Measurements from ENCODE around the gene IRF2BP1.

Gene IRF2BP1

DNA sequence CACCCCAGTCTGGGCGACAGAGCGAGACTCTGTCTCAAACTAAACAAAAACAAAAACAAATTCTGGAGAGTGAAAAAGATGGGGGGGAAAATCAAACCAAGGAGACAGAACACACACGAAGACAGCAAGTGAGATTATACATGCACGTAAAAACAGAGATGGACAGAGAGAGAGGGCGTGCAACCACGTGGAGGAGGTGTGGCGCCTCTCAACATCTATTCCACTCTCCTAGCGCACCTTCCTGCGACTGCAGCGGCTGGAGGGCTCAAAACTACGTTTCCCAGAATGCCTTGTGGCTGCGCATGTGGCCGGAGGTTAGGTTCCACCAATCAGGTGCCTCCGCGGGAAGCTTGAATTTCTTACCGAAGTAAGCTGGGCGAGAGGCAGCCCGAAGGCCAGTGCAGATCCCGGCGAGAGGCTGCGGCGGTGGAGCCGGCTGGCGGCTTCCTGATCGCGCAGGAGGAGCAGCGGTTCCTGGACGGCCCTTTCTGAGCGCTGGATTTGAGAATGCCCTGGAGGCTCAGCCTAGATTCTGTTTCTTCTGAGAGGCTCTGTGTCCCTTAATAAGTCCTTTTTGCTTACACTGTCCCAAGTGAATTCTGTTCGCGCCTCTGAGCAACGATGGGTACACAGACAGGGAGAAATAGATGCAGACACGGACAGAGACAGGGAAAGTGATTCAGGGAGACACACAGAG is 41.8 kb upstream of the IRF2BP1 start:
- DNase-seq (ENCODE audit: low read depth, low spot score), result peak; percentile 89
- TF ChIP-seq, protein P1, sequence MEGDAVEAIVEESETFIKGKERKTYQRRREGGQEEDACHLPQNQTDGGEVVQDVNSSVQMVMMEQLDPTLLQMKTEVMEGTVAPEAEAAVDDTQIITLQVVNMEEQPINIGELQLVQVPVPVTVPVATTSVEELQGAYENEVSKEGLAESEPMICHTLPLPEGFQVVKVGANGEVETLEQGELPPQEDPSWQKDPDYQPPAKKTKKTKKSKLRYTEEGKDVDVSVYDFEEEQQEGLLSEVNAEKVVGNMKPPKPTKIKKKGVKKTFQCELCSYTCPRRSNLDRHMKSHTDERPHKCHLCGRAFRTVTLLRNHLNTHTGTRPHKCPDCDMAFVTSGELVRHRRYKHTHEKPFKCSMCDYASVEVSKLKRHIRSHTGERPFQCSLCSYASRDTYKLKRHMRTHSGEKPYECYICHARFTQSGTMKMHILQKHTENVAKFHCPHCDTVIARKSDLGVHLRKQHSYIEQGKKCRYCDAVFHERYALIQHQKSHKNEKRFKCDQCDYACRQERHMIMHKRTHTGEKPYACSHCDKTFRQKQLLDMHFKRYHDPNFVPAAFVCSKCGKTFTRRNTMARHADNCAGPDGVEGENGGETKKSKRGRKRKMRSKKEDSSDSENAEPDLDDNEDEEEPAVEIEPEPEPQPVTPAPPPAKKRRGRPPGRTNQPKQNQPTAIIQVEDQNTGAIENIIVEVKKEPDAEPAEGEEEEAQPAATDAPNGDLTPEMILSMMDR (IDR thresholded peaks at IDR 0.05; ENCODE audit: low read depth, low read length), result no peak
- no peak overlapping the region for H3K4me3 ChIP-seq (ENCODE audit: low read depth, low read length)
- in situ Hi-C loops (cut with HindIII; ENCODE audit: low sequenced_read_pairs), result no loop called here

DNA sequence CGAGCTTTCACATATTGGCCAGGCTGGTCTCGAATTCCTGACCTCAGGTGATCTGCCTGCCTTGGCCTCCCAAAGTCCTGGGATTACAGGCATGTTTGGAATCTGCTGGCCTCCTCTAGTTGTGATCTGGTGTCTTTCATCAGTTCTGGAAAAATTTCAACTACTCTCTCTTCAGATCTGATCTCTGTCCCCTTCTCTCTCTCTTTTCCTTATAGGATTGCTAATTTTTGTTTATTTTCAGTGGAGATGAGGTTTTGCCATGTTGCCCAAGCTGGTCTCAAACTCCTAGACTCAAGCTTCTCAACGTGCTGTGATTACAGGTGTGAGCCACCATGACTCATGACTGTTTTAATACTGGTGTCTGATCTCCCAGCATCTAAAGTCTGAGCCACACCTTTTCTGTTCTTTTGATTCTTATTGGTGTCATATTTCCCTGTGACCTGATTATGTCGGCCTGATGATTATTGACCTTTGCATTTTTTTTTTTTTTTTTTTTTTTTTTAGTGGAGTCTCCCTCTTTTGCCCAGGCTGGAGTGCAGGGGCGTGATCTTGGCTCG is 39.0 kb upstream of the IRF2BP1 start:
- DNase-seq (ENCODE audit: low read depth, low spot score), result no peak
- in situ Hi-C loops (cut with HindIII; ENCODE audit: low sequenced_read_pairs), result no loop called here
- no peak overlapping the region for H3K4me3 ChIP-seq (ENCODE audit: low read depth, low read length)
- TF ChIP-seq, protein P1 (IDR thresholded peaks at IDR 0.05; ENCODE audit: low read depth, low read length), result no peak

DNA sequence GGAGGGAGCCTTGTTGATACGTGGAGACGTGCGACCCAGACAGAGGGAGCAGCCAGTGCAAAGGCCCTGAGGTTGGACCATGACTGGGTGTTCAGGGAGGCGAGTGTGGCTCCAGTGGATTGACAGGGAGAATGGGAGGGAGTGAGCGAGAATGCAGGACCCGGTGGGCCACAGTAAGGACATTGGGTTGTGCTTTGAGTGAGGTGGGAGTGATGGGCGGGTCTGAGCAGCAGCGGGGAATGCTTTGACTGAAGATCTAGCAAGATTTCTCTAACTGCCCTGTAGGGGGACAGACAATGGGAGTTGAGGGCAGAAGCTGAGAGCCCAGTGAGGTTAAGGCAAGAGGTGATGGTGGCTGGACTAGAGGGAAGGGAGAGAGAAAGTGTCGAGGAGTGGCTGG is 36.3 kb upstream of the IRF2BP1 start:
- DNase-seq (ENCODE audit: low read depth, low spot score), result no peak
- TF ChIP-seq, protein P1 (IDR thresholded peaks at IDR 0.05; ENCODE audit: low read depth, low read length), result peak; percentile 26
- H3K4me3 ChIP-seq (ENCODE audit: low read depth, low read length), result no peak overlapping the region
- in situ Hi-C loops (cut with HindIII; ENCODE audit: low sequenced_read_pairs), result no loop called here

DNA sequence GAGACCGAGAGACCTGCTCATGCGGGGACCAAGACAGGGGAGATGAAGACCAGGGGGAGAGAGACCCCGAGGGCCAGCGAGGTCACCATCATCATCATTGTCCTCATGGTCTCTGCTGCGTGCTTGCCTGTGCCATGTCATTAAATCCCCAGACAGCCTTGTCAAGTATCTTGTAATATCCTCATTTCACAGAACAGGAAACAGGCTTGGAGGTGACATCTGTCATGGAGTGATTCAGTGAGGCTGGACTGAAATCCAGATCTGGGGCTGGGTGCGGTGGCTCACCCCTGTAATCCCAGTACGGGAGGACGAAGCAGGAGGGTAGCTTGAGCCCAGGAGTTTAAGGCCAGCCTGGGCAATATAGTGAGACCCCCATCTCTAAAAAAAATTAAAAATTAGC is 34.5 kb upstream of the IRF2BP1 start:
- DNase-seq (ENCODE audit: low read depth, low spot score), result no peak
- H3K4me3 ChIP-seq (ENCODE audit: low read depth, low read length), result no peak overlapping the region
- in situ Hi-C loops (cut with HindIII; ENCODE audit: low sequenced_read_pairs), result no loop called here
- TF ChIP-seq, protein P1 (IDR thresholded peaks at IDR 0.05; ENCODE audit: low read depth, low read length), result no peak

DNA sequence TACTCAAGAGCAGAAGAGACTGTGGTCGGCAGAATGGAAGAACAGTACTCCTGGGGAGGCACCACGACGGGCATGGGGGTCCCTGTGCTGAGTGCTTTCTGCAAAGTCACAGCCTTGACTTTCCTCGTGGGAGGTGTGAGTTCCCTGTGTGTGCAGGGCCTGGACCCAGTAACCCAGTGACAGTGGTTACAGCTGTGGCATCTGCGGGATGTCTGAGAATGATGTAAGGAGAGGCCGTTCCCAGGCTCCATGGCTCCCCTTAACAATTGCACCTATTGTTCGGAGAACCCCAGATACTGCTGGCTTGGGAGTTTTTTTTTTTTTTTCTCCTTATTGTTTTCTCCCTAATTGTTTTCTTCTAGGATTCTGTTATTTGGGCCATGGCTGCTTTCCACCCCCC is 33.7 kb upstream of the IRF2BP1 start:
- TF ChIP-seq, protein P1 (IDR thresholded peaks at IDR 0.05; ENCODE audit: low read depth, low read length), result no peak
- in situ Hi-C loops (cut with HindIII; ENCODE audit: low sequenced_read_pairs), result no loop called here

DNA sequence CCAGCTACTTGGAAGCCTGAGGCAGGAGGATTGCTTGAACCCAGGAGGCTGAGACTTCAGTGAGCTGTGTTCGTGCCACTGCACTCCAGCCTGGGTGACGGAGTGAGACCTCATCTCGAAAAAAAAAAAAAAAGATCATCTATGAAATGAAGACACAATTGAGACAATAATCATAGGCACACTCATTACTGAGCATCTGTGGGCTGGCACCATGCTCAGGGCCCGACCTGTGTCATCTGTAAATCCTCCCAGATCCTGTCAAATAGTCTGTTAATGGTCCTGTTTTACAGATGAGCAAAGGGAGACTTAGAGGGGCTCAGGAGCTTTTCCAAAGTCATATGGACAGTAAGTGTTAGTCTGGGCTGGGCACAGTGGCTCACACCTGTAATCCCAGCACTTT is 32.8 kb upstream of the IRF2BP1 start:
- TF ChIP-seq, protein P1 (IDR thresholded peaks at IDR 0.05; ENCODE audit: low read depth, low read length), result no peak

More for the DNA sequence above, 33.7 kb upstream of the IRF2BP1 start:
- H3K4me3 ChIP-seq (ENCODE audit: low read depth, low read length), result no peak overlapping the region
- no peak for DNase-seq (ENCODE audit: low read depth, low spot score)

More for the DNA sequence above, 32.8 kb upstream of the IRF2BP1 start:
- no peak overlapping the region for H3K4me3 ChIP-seq (ENCODE audit: low read depth, low read length)
- in situ Hi-C loops (cut with HindIII; ENCODE audit: low sequenced_read_pairs), result no loop called here
- no peak for DNase-seq (ENCODE audit: low read depth, low spot score)
